HCT116 (cell line): Measurements from ENCODE around the gene GTPBP2. TPM values are rescaled to one million over a fixed set of nuclear protein-coding genes. Genes with fewer than 3 reads are reported as not detected.

Experiments
- ATAC-seq: fragments of 200-7000 bp; cut with Tn5 transposase; 2 replicates; pipeline ENCODE4 v1.9.1; 2020; ENCODE audit warnings: mild to moderate bottlenecking, moderate library complexity
- BruUV-seq: library from RNA; stranded (reverse); fragments of 400-500 nt; replicated peaks from 2 replicates; lab custom pipeline; 2021; lab: Mats Ljungman, UMichigan
- CTCF ChIA-PET: fragments of 300-600 bp; sonication (Branson Sonifier 250); formaldehyde crosslinking; loops from one replicate; lab custom pipeline; 2021; ENCODE audit warnings: antibody characterized with exemption; lab: Charles Lee
- POLR2A ChIA-PET: fragments of 300-600, 350-600 bp; sonication (Branson Sonifier 250); formaldehyde crosslinking; loops from one replicate; lab custom pipeline; 2021; ENCODE audit warnings: antibody characterized with exemption; lab: Charles Lee
- RAD21 ChIA-PET, 2 experiments: fragments of 300-600 bp; sonication (Branson Sonifier 250); formaldehyde crosslinking; loops; one replicate each; lab custom pipeline; 2023; ENCODE audit warnings: low total read pairs in 2 of 2; ENCODE audit not compliant: uncharacterized antibody in 2 of 2, unreplicated experiment in 2 of 2, low non-redundant PET in 1 of 2; lab: Charles Lee
- DNase-seq: peaks from one replicate; pipeline ENCODE4 v3.0.0-alpha.2; 2010; ENCODE audit warnings: low read depth, low spot score
- H2AFZ ChIP-seq: fragments of 200-600 bp; shearing (Covaris generic), sonication (generic); 2 replicates; pipeline ENCODE4 v1.6.1; 2017; ENCODE audit warnings: low read depth, mixed run types, mixed read lengths, antibody characterized with exemption, low read length; ENCODE audit not compliant: poor library complexity, severe bottlenecking
- H3K27ac ChIP-seq: 2 replicates; pipeline ENCODE4 v1.5.1; 2012; ENCODE audit warnings: low read depth, low read length
- H3K27me3 ChIP-seq: fragments of 200-600 bp; sonication (generic); 2 replicates; pipeline ENCODE4 v1.6.1; 2016; ENCODE audit warnings: mixed run types, low read length, mixed read lengths; ENCODE audit not compliant: insufficient read depth
- H3K36me3 ChIP-seq, 2 experiments: fragments of 200-500 bp in 1 of 2; fragments of 200-600 bp in 1 of 2; sonication (Bioruptor generic) in 1 of 2; sonication (generic) in 1 of 2; 2 replicates each; pipeline versions ENCODE4 v1.5.1 to v1.6.1; 2014 to 2016; ENCODE audit warnings: low read length in 2 of 2, inconsistent platforms in 1 of 2, mixed read lengths in 1 of 2, mixed run types in 1 of 2; ENCODE audit not compliant: insufficient read depth in 2 of 2, control insufficient read depth in 1 of 2
- H3K4me1 ChIP-seq, 2 experiments: fragments of 200-600 bp in 1 of 2; sonication (generic) in 1 of 2; 2 replicates each; pipeline versions ENCODE4 v1.5.1 to v1.6.1; 2012 to 2017; ENCODE audit warnings: low read length in 2 of 2, inconsistent platforms in 1 of 2, mild to moderate bottlenecking in 1 of 2, mixed read lengths in 1 of 2, mixed run types in 1 of 2, moderate library complexity in 1 of 2; ENCODE audit not compliant: insufficient read depth in 2 of 2, control insufficient read depth in 1 of 2
- H3K4me2 ChIP-seq: fragments of 200-600 bp; sonication (generic); 2 replicates; pipeline ENCODE4 v1.6.1; 2017; ENCODE audit warnings: mixed run types, low read length, mixed read lengths
- H3K4me3 ChIP-seq, 2 experiments: fragments of 200-600 bp in 1 of 2; sonication (generic) in 1 of 2; replicated peaks in 1 of 2; 2 replicates each; pipeline ENCODE4 v1.5.1; 2011 to 2016; ENCODE audit warnings: low read length in 2 of 2, control low read depth in 1 of 2, low read depth in 1 of 2, mild to moderate bottlenecking in 1 of 2, mixed read lengths in 1 of 2, mixed run types in 1 of 2
- H3K79me2 ChIP-seq: fragments of 200-600 bp; sonication (generic); 2 replicates; pipeline ENCODE4 v1.6.1; 2017; ENCODE audit warnings: mild to moderate bottlenecking, mixed run types, low read length, moderate library complexity, mixed read lengths; ENCODE audit not compliant: insufficient read depth
- H3K9ac ChIP-seq: fragments of 200-600 bp; sonication (generic); 2 replicates; pipeline ENCODE4 v1.6.1; 2016; ENCODE audit warnings: low read length, mixed read lengths
- H3K9me2 ChIP-seq: fragments of 200-600 bp; sonication (generic), shearing (Covaris generic); 2 replicates; pipeline ENCODE4 v1.6.1; 2017; ENCODE audit warnings: mixed run types, mild to moderate bottlenecking, moderate library complexity; ENCODE audit not compliant: insufficient read depth
- H3K9me3 ChIP-seq, 2 experiments: fragments of 200-500 bp in 1 of 2; fragments of 200-600 bp in 1 of 2; sonication (Bioruptor generic) in 1 of 2; sonication (generic) in 1 of 2; 2 replicates each; pipeline ENCODE4 v1.6.1; 2014 to 2017; ENCODE audit warnings: low read length in 2 of 2, mixed read lengths in 2 of 2, inconsistent platforms in 1 of 2, low read depth in 1 of 2, mild to moderate bottlenecking in 1 of 2, mixed run types in 1 of 2, moderate library complexity in 1 of 2; ENCODE audit not compliant: control insufficient read depth in 1 of 2, insufficient read depth in 1 of 2
- H4K20me1 ChIP-seq: fragments of 200-600 bp; sonication (generic), shearing (Covaris generic); 2 replicates; pipeline ENCODE4 v1.6.1; 2017; ENCODE audit warnings: mixed run types, mild to moderate bottlenecking, moderate library complexity; ENCODE audit not compliant: insufficient read depth
- ATF3 ChIP-seq: IDR thresholded peaks from 2 replicates; pipeline ENCODE4 v1.6.1; 2012
- CEBPB ChIP-seq: IDR thresholded peaks from 2 replicates; pipeline ENCODE4 v1.6.1; 2012; ENCODE audit warnings: low read depth
- EGR1 ChIP-seq: IDR thresholded peaks from 2 replicates; pipeline ENCODE4 v1.6.1; 2012; ENCODE audit warnings: low read depth
- ELF1 ChIP-seq: IDR thresholded peaks from 2 replicates; pipeline ENCODE4 v1.6.1; 2012; ENCODE audit warnings: low read depth, borderline replicate concordance
- EZH2phosphoT487 ChIP-seq: fragments of 200-600 bp; IDR thresholded peaks from 2 replicates; pipeline ENCODE4 v1.6.1; 2018; ENCODE audit warnings: antibody characterized with exemption, borderline replicate concordance
- POLR2A ChIP-seq: IDR thresholded peaks from 2 replicates; pipeline ENCODE4 v1.7.0; 2011; ENCODE audit warnings: borderline replicate concordance; ENCODE audit not compliant: insufficient read depth, insufficient read length; ENCODE audit errors: extremely low read depth
- POLR2AphosphoS5 ChIP-seq: IDR thresholded peaks from 2 replicates; pipeline ENCODE4 v1.6.1; 2011; ENCODE audit warnings: mild to moderate bottlenecking, low read depth, low read length, moderate library complexity
- SIN3A ChIP-seq: IDR thresholded peaks from 2 replicates; pipeline ENCODE4 v1.6.1; 2012; ENCODE audit warnings: low read depth
- TCF7L2 ChIP-seq: IDR thresholded peaks from 2 replicates; pipeline ENCODE4 v1.7.0; 2011; ENCODE audit warnings: borderline replicate concordance, inconsistent platforms; ENCODE audit not compliant: insufficient read depth, insufficient read length; ENCODE audit errors: extremely low read depth
- YY1 ChIP-seq: IDR thresholded peaks from 2 replicates; pipeline ENCODE4 v1.6.1; 2011; ENCODE audit warnings: low read length, low read depth, moderate library complexity, mild to moderate bottlenecking; ENCODE audit not compliant: insufficient replicate concordance; ENCODE audit errors: extremely low read depth
- ZBTB33 ChIP-seq: IDR thresholded peaks from 2 replicates; pipeline ENCODE4 v1.6.1; 2011; ENCODE audit warnings: mild to moderate bottlenecking, low read length, moderate library complexity; ENCODE audit not compliant: insufficient replicate concordance; ENCODE audit errors: extremely low read depth
- intact Hi-C: fragments of 100-400 bp; cut with micrococcal nuclease; formaldehyde crosslinking; loops from 2 replicates; pipeline ENCODE4 v1.10.0; 2022
- total RNA-seq: library from RNA; stranded (reverse); gene quantifications from one replicate; pipeline ENCODE4 v1.2.1, GENCODE V29; 2021; ENCODE audit not compliant: unreplicated experiment
- TF ChIP-seq, protein P1 (sequence below), 3 experiments: fragments of 200-600 bp in 1 of 3; sonication (generic) in 1 of 3; IDR thresholded peaks in 2 of 3; conservative IDR thresholded peaks in 1 of 3; 2 replicates each; pipeline ENCODE4 v1.5.1; 2012 to 2017; ENCODE audit warnings: low read depth in 2 of 3, low read length in 2 of 3, antibody characterized with exemption in 1 of 3, borderline replicate concordance in 1 of 3, control low read depth in 1 of 3, mild to moderate bottlenecking in 1 of 3, mixed read lengths in 1 of 3, mixed run types in 1 of 3, moderate library complexity in 1 of 3; ENCODE audit not compliant: insufficient read depth in 1 of 3

Gene GTPBP2
- total RNA-seq, 1 experiment from 2014 or later: 98.0 TPM

- no peak for DNase-seq
- ChIA-PET CTCF (no interaction called here), POLR2A (no interaction called here), RAD21 (no interaction called here)
- Histone ChIP-seq H3K4me1 (peaks cover 6 to 8% of the 10 kb centered on the region in 2 experiments), H3K36me3 (peaks cover 26 to 56% of the 10 kb centered on the region in 2 experiments; a peak in 3 of 4 replicates), H3K27ac (no peak overlapping the region), H3K9ac (no peak overlapping the region), H3K9me3 (no peaks in the 10 kb centered on the region), H3K27me3 (no peaks in the 10 kb centered on the region), H4K20me1 (no peaks in the 10 kb centered on the region), H3K4me3 (no peak overlapping the region), H2AFZ (no peak overlapping the region), H3K9me2 (no peaks in the 10 kb centered on the region), H3K79me2 (peaks cover 11% of the 10 kb centered on the region), H3K4me2 (no peak overlapping the region)
- no peak for ATAC-seq
- TF ChIP-seq SIN3A: no peak
- no peak for TF ChIP-seq POLR2A
- TF ChIP-seq, protein P1, sequence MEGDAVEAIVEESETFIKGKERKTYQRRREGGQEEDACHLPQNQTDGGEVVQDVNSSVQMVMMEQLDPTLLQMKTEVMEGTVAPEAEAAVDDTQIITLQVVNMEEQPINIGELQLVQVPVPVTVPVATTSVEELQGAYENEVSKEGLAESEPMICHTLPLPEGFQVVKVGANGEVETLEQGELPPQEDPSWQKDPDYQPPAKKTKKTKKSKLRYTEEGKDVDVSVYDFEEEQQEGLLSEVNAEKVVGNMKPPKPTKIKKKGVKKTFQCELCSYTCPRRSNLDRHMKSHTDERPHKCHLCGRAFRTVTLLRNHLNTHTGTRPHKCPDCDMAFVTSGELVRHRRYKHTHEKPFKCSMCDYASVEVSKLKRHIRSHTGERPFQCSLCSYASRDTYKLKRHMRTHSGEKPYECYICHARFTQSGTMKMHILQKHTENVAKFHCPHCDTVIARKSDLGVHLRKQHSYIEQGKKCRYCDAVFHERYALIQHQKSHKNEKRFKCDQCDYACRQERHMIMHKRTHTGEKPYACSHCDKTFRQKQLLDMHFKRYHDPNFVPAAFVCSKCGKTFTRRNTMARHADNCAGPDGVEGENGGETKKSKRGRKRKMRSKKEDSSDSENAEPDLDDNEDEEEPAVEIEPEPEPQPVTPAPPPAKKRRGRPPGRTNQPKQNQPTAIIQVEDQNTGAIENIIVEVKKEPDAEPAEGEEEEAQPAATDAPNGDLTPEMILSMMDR (IDR thresholded peaks at IDR 0.05 in 2 of 3, conservative IDR thresholded peaks at IDR 0.05 in 1 of 3; ENCODE audit: borderline replicate concordance in 1 of 3, insufficient read depth in 1 of 3, low read depth in 2 of 3, low read length in 2 of 3): no peak
- TF ChIP-seq ATF3: no peak
- TF ChIP-seq CEBPB: no peak
- TF ChIP-seq EZH2phosphoT487: no peak
- no peak for TF ChIP-seq POLR2AphosphoS5
- TF ChIP-seq YY1: no peak
- no peak for TF ChIP-seq TCF7L2
- no peak for TF ChIP-seq ZBTB33
- no peak for TF ChIP-seq EGR1
- TF ChIP-seq ELF1: no peak
- BruUV-seq: no TSS peak
- intact Hi-C loops: no loop called here
Measured at GRCh38 chr6:43622541-43622940, 6.5 kb downstream of the GTPBP2 start.
